ENCODE data around the gene MORC3. TPM values are rescaled to one million over a fixed set of nuclear protein-coding genes. Genes with fewer than 3 reads are reported as not detected.

MORC3 gene
- total RNA-seq, 1 experiment from 2014 or later: 19.8 TPM

DNA sequence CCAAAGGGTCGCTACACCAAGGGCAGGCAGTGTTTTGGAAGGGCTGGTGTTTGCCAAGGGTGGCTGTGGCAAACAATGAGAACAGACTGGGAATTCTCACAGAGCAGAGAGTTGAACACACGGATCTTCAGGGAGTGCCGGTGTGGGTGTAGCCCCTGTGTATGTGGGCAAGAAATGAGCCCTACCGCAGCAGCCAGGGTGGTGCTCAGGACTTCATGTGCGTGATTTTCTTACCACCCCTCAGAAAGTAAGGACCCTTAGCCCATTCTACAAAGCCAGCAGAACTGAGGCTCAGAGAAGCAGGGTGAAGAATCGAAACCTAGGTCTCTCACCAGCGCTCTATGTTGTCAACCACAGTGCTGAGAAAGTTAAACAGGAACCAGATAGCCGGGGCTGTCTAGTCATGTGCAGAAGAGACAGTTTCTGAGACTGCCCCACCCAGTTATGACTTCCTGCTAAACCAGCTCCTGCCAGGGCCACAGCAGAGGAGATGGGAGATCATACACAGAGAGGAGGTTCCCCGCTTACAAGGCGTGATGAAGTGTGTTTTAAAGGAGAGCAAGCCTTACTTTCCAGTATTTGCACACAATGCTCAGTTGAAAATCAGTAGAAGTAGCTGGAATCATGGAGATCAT lies 21.9 kb upstream of the MORC3 start:
- CTCF ChIA-PET: no interaction called here
- no peaks in the 10 kb centered on the region for H3K9me2 ChIP-seq (ENCODE audit: insufficient read depth)
- peaks cover 4 to 10% of the 10 kb centered on the region in 2 experiments; a peak in 3 of 4 replicates for H3K4me1 ChIP-seq (ENCODE audit: control insufficient read depth in 1 of 2, insufficient read depth in 2 of 2, low read length in 2 of 2)
- H3K27me3 ChIP-seq (ENCODE audit: insufficient read depth, low read length): no peaks in the 10 kb centered on the region
- no peak overlapping the region for H2AFZ ChIP-seq (ENCODE audit: low read depth, low read length, poor library complexity, severe bottlenecking)
- DNase-seq (ENCODE audit: low read depth, low spot score): no peak
- H3K4me2 ChIP-seq (ENCODE audit: low read length): peak overlapping the region; percentile 20
- H3K36me3 ChIP-seq (ENCODE audit: control insufficient read depth in 1 of 2, insufficient read depth in 2 of 2, low read length in 2 of 2): no peaks in the 10 kb centered on the region; a peak in 1 of 4 replicates
- POLR2A ChIA-PET: no interaction called here
- H3K79me2 ChIP-seq (ENCODE audit: insufficient read depth, low read length): no peaks in the 10 kb centered on the region
- no peak overlapping the region for H3K4me3 ChIP-seq (replicated peaks in 1 of 2; ENCODE audit: low read depth in 1 of 2, low read length in 2 of 2)
- BruUV-seq (replicated peaks): no TSS peak
- no peak overlapping the region for H3K27ac ChIP-seq (ENCODE audit: low read depth, low read length)
- intact Hi-C loops (cut with micrococcal nuclease): no loop called here
- peak; percentile 61; the same call in 1 of the 2 replicates for ATAC-seq
- TF ChIP-seq, protein P1, sequence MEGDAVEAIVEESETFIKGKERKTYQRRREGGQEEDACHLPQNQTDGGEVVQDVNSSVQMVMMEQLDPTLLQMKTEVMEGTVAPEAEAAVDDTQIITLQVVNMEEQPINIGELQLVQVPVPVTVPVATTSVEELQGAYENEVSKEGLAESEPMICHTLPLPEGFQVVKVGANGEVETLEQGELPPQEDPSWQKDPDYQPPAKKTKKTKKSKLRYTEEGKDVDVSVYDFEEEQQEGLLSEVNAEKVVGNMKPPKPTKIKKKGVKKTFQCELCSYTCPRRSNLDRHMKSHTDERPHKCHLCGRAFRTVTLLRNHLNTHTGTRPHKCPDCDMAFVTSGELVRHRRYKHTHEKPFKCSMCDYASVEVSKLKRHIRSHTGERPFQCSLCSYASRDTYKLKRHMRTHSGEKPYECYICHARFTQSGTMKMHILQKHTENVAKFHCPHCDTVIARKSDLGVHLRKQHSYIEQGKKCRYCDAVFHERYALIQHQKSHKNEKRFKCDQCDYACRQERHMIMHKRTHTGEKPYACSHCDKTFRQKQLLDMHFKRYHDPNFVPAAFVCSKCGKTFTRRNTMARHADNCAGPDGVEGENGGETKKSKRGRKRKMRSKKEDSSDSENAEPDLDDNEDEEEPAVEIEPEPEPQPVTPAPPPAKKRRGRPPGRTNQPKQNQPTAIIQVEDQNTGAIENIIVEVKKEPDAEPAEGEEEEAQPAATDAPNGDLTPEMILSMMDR (IDR thresholded peaks at IDR 0.05 in 2 of 3, conservative IDR thresholded peaks at IDR 0.05 in 1 of 3; ENCODE audit: borderline replicate concordance in 1 of 3, insufficient read depth in 1 of 3, low read depth in 2 of 3, low read length in 2 of 3): no peak
- TF ChIP-seq YY1 (IDR thresholded peaks at IDR 0.05; ENCODE audit: extremely low read depth, insufficient replicate concordance, low read depth, low read length) (no peak), SIN3A (IDR thresholded peaks at IDR 0.05; ENCODE audit: low read depth) (no peak), EZH2phosphoT487 (IDR thresholded peaks at IDR 0.05; ENCODE audit: borderline replicate concordance) (no peak), ELF1 (IDR thresholded peaks at IDR 0.05; ENCODE audit: borderline replicate concordance, low read depth) (no peak), SRF (IDR thresholded peaks at IDR 0.05; ENCODE audit: low read depth) (no peak), CBX3 (IDR thresholded peaks at IDR 0.05; ENCODE audit: low read depth) (no peak), RAD21 (IDR thresholded peaks at IDR 0.05; ENCODE audit: low read depth) (no peak), POLR2AphosphoS5 (IDR thresholded peaks at IDR 0.05; ENCODE audit: low read depth, low read length) (no peak)
- no peak overlapping the region for H3K9ac ChIP-seq (ENCODE audit: low read length)
- no peaks in the 10 kb centered on the region for H4K20me1 ChIP-seq (ENCODE audit: insufficient read depth)
- RAD21 ChIA-PET (ENCODE audit: low non-redundant PET in 1 of 2, low total read pairs in 2 of 2, uncharacterized antibody in 2 of 2, unreplicated experiment in 2 of 2): no interaction called here
- no peaks in the 10 kb centered on the region for H3K9me3 ChIP-seq (ENCODE audit: control insufficient read depth in 1 of 2, insufficient read depth in 1 of 2, low read depth in 1 of 2, low read length in 2 of 2)

All from HCT116 (cell line).